Jurkat, Clone E6-1 (cell line): ENCODE measurements around the gene CAV1. TPM values are rescaled to one million over a fixed set of nuclear protein-coding genes. Genes with fewer than 3 reads are reported as not detected.
"Not testable (repeated sequence)": the region's sequence is repeated elsewhere in the genome, so short reads cannot be mapped to it uniquely, and the experiment has no call there.

Source experiments
- DNase-seq: peaks from one replicate; pipeline ENCODE4 v3.0.0-alpha.2; 2011; ENCODE audit warnings: low read depth, low spot score
- H3K4me3 ChIP-seq: 2 replicates; pipeline ENCODE4 v1.5.1; 2011; ENCODE audit warnings: mild to moderate bottlenecking, low read length, control low read depth, moderate library complexity
- polyA plus RNA-seq: library from polyadenylated mRNA; unstranded; fragments of >200 nt; gene quantifications from one replicate; pipeline ENCODE4 v1.2.1, GENCODE V29; 2012; ENCODE audit warnings: missing spikeins; ENCODE audit not compliant: insufficient read length, insufficient read depth

Gene CAV1, protein sequence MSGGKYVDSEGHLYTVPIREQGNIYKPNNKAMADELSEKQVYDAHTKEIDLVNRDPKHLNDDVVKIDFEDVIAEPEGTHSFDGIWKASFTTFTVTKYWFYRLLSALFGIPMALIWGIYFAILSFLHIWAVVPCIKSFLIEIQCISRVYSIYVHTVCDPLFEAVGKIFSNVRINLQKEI
- 7.1 TPM for polyA plus RNA-seq

- no peak for DNase-seq
- no peak within 1 kb of the TSS for H3K4me3 ChIP-seq
Observed at GRCh38 chr7:116524609-116525297, at the start of gene CAV1. Gene CAV1, plus strand, starts transcription at chr7:116525036. Its CDS starts 27 bp downstream, at chr7:116525063.

- H3K4me3 ChIP-seq, result no peak overlapping the region
- DNase-seq, result no peak
Observed at GRCh38 chr7:116477625-116478024, 47.2 kb upstream of the CAV1 start.

- H3K4me3 ChIP-seq, result no peak overlapping the region
- DNase-seq, result no peak
Observed at GRCh38 chr7:116478834-116479233, 46.0 kb upstream of the CAV1 start.

DNA sequence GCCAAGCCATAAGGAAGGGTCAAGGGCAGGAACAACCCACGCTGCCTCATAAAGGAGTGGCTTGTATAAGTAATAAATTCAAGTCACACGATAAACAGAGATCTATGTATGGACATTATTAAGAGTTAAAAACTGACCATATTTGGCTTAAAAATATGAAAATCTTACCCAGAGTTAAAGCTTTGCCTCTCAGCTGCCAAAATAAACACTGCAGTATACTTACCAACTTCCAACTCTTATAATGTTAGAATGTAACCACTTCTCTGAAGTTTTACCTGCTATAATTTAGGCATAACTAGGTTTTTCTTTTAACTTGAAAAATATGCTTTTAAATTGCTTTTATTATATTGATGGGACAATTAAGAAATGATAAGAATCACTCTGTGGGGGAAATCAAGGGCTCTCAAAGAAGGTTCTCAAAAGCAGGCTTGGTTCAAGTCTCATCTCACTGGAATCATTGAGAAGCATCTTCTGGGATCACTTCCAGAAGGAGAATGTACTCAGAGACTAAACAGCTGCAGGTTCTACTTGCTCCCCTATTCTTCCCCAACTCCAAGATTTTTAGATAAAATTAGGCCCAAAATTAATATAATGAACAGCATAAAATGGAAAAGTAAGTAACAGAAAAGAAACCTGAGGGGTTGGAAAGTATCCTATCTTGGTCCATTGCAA lies 41.4 kb upstream of the CAV1 start:
- H3K4me3 ChIP-seq, result no peak overlapping the region
- no peak for DNase-seq

DNA sequence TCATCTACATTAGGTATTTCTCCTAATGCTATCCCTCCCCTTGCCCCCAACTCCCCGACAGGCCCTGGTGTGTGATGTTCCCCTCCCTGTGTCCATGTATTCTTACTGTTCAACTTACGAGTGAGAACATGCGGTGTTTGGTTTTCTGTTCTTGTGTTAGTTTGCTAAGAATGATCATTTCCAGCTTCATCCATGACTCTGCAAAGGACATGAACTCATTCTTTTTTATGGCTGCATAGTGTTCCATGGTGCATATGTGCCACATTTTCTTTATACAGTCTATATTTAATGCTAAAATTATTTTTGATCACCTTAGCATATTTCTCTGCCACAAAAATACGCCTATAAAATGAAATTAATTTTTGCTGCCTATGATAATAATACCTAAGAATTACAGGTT lies 40.4 kb upstream of the CAV1 start:
- not testable (repeated sequence) for DNase-seq, H3K4me3 ChIP-seq

DNA sequence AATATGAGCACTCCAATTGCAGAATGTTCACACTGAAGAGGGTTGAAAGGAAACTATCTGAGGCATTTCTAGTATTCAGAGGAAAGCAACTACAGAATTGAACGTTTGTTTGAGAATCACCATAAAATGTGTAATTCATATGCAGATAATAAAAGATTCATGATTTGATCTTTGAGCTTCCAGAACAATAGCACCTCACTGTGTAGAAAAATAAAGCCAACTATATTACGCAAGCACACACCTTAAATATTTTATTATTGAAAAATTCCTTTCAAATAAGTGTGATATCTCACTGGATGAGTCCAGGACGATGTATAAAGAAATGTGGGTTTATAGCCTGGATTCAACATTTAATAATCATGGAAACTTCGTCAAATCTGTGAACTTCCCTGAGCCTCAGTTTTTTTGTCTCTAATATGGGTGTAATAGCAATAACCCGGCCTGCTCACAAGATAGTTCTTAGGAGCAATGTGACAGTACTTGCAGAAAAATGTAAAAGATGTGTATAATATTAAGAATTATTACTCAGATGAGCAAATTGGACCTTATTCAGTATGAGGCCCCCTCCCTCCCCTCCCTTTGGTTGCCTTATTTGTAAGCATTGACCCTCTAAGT lies 36.8 kb upstream of the CAV1 start:
- DNase-seq, result no peak
- no peak overlapping the region for H3K4me3 ChIP-seq

DNA sequence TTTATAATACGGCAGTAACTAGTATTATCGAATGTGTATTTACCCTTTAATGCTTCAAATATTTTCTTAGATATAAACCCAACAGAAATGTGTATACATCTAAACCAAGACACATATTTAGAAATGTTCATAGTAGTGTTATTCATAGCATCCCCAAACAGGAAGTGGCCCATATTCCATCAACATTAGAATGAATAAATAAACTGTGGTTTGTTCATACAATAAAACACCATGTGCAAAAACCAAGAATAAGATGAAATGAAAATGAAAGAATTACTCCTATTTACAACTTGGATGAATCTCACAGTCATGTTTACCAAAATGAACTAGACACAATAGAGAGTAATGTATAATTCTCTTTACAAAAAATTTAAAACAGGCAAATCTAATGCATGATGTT lies 34.5 kb upstream of the CAV1 start:
- H3K4me3 ChIP-seq, result no peak overlapping the region
- DNase-seq, result no peak

DNA sequence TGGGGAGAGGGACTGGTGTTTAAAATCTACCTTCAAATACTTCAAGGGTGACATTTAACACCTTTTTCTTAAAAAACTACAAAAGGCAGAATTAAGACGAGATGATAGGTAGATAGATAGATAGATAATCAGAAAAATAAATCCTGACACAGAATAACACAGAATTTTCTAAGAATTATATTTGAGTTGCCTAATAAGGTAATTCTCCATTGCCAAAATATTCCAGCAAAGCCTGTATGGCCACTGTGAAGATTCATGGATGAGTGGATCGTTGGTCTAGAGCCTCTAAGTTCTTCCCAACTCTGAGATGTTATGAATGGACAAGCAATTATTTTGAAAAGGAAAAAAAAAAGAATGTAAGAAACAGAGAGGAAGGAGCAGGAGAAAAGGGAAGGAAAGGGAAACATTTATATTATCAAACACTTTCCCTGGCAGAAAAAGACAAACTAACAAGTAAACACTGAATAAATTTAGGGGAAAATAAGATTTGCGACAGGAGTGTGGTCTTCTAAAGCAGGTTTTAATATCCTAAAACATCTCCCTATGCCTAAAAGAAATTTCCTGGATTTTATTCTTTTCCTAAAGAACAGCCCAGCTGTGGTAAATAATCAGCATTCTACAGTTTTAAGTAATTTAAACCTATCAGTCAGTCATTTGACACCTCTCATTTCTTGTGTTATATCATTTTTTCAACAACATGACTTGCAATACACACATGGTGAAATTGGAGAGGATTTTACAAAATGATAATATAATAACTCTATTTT lies 32.8 kb upstream of the CAV1 start:
- no peak for DNase-seq

DNA sequence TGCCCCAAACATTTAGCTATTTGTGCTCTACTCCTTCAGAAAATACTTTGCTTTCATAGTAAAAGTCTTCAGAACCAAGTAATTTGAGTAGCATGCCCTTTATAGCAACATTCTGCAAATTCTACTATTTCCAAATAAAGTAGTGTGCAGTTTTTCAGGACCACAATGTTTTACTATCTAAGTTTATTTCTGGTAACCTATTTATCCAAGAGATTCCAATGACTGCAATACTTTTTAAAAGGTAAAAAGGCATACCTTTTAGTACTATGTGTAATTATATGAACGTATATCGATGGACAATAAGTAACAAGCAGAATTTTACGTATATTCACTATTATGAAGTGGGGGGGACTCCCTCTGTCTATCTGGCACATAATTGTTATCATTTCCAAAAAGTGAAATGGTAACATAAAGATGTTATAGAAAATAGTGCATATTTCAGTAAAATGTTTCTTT lies 32.2 kb upstream of the CAV1 start:
- no peak overlapping the region for H3K4me3 ChIP-seq
- DNase-seq, result no peak

More for the DNA sequence above, 32.8 kb upstream of the CAV1 start:
- no peak overlapping the region for H3K4me3 ChIP-seq

GRCh38 chr7:116493449-116493848 lies 31.4 kb upstream of the CAV1 start:
- H3K4me3 ChIP-seq, result no peak overlapping the region
- no peak for DNase-seq

- no peak for DNase-seq
- H3K4me3 ChIP-seq, result no peak overlapping the region
Observed at GRCh38 chr7:116494472-116494871, 30.4 kb upstream of the CAV1 start.

GRCh38 chr7:116495736-116496135 lies 29.1 kb upstream of the CAV1 start:
- no peak overlapping the region for H3K4me3 ChIP-seq
- no peak for DNase-seq

DNA sequence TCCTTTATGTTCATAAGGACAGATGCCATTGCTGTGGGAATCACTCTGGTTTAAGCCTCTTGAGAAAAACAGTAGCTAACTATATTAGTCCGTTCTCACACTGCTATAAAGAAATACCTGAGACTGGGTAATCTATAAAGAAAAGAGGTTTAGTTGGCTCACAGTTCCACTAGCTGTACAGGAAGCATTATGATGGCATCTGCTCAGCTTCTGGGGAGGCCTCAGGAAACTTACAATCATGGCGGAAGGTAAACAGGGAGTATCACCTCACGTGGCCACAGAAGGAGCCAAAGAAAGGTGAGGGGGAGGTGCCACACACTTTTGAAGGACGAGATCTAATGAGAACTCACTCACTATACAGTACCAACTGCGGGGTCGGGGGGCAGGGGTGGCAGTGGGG lies 28.2 kb upstream of the CAV1 start:
- no peak overlapping the region for H3K4me3 ChIP-seq
- no peak for DNase-seq

GRCh38 chr7:116497708-116498107 lies 27.1 kb upstream of the CAV1 start:
- DNase-seq, result no peak
- no peak overlapping the region for H3K4me3 ChIP-seq

DNA sequence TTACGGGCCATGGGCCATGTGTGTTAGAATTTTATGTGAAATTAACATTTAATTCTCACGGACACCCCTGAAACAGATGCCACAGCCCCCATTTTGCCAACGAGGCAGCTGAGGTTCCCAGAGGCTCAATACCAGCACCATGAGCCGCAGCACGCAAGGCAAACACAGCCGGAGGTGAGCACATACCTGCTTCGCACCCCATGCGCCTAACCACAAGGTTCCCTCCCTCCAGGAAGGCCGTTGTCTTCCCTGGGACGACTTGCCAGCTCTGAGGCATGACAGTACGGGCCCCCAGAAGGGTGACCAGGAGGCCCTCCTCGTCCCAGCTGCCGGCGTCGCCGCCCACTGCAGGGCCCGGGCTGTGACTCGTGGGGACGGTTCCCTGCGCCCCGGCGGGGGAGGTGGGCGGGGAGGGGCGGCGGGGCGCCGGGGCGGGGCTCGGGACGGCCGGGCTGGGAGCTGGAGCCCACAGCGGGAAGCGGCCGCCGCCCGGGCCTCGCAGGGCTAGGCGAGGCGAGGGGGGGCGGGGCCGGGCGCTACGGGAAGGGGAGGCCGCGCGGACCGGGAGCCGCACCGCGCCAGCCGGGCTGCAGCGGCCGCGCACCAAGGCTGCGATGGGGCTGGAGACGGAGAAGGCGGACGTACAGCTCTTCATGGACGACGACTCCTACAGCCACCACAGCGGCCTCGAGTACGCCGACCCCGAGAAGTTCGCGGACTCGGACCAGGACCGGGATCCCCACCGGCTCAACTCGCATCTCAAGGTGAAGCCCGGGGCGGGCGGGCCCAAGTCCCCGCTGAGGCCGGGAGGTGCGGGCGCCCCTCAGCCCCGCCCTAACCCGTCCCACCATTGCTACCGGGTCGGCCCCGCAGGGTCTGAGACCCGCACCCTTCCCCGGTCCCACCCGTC lies 25.4 kb upstream of the CAV1 start, which contains the start of gene CAV2:
CAV2 (plus strand) TSS at position 571 of the 910 bp plus-strand sequence; CDS start at position 615, 44 bp downstream.
- H3K4me3 ChIP-seq, result no peak within 1 kb of the TSS
- DNase-seq, result no peak

- H3K4me3 ChIP-seq, result no peak overlapping the region
- DNase-seq, result no peak
Observed at GRCh38 chr7:116500078-116500853, 24.6 kb upstream of the CAV1 start.

DNA sequence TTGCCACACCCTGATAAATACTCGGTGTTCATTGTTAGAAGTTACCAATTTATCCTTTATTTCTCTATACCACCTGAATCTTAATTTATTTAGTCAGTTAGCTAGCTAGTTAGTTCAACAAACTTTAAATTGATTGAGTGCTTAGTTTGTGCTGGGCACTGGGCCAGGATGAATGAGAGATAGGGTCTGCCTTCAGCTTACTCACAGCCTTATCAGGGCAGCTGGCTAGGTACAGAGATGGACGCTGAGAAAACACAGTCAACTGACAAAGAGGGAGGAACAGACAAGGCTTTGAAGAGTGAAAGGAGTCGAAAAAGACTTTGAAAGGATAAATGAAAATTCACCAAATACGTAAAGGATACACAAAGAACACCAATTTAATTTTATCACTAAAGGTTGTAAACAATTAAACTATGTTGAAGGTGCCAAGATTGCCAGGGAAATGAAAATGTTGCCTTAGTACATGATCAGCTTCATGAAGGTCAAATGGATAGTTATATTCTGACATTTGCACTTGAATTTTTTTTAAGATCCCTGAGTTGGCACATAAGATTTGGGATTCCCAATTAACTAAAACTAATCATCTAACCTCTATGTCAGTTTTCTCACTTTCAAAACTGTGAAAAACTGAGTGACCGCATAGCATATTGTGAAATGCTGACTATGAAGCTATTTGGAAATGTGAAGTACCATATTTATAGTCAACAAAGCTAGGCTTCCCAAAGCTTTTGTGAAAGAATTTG lies 23.2 kb upstream of the CAV1 start:
- DNase-seq, result no peak
- H3K4me3 ChIP-seq, result no peak overlapping the region
